ENCODE results near the gene EPS8L2.
A peak's percentile ranks its signal among the peaks of the same experiment; 100 is the strongest.

Gene EPS8L2

DNA sequence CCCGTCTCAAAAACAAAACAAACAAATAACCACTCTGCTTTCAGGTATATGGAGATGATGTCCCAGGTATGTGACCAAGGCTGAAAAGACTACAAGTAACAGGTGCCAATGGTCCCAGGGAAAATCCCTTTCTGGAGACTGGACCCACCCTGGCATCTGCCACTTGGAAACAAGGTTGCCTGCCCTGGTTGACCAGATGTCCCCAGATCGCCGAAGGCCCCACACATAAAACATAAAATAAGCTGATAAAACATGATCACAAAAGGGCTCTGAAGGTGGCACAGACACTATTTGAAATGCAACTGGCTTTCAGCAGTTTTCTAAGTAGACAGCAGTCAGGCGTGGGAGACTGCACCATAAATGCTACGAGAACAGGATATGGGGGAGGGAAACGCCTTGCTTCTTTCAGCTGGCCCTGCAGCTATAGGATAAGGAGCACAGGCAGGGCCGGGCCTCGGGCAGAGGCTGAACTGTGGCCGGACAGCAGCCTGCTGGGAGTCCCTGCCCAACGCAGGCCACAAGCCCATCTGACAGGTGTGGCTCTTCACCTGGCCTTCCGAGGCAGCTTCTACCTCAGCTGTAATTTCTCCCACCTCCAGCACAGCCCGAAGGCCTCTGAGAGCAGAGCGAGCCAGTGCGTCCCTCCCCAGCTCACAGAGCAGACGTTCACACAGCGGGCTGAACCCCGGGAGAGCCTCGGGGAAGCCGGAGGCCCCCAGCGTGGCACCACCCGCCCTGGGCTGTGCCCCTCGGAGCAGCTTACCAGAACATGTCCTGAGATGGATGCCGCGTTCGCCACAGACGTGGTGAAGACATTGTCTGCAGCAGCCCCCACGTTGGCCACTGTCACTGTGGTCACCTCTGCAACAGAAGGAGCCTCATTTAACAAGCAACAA is 15.0 kb upstream of the EPS8L2 start:
- no peak for DNase-seq

DNA sequence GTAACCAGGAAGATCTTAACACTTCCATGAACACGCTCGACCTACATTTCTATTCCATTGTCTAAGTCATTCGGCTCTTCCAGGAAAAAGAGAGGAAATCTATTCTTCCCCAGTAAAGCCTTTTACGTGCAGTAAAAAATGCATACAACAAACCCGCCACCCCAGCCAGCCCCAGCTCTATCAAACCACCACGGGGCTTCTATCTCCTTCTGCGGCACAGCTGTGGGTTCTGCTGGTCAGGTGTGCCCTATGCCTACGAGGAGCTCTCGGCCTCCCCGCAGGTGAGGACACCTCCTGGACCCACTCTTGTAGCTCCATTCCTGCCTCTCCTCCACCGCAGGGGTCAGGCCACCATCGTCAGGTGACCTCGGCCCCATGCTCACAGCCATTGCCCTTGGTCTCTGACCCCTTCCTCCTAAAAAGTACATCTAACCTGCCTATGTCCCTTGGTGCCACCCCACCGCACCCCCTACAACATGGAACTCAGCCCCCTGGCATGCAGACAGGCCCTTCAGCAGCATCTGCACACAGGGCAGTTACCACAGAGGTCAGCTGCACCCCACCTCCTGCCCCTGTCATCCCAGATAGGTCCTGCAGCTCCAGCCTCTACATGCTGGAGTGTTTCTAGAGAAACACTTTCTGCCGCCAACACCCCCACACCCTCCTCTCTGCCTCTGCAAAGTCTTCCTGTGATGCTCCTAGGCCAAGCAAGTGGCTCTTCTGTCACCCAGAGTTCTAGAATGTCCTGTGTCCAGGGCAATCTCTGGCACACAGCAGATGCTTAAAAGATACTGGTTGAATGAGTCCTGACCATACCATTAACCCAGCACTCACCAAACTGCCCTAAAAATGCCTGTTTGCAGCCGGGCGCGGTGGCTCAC is 14.1 kb upstream of the EPS8L2 start:
- no peak for DNase-seq

DNA sequence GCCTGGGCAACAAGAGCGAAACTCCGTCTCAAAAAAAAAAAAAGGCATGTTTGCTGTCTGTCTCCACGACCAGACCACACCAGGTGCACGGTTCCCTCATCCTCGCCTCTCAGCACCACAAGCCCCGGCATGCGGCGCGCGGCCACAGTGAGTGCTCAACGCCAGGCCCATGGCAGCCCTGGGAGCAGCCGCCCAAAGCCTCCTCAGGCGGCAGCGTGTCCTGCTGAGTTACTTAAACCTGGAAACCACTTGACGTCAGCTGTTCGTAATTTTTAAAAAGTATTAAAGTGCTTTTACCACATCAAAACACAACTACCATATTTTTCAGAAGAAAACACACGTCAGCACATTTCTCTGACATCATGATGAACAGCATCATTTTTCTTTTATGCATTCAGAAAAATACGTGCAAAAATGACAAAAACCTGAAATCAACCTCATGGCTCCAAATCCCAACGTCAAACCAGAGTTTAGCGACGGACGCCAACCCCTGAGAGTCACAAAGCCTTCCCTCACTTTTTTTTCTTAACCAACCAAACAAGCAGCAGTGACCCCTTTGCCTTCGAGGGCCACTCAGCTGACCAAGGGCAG is 13.1 kb upstream of the EPS8L2 start:
- DNase-seq = no peak

DNA sequence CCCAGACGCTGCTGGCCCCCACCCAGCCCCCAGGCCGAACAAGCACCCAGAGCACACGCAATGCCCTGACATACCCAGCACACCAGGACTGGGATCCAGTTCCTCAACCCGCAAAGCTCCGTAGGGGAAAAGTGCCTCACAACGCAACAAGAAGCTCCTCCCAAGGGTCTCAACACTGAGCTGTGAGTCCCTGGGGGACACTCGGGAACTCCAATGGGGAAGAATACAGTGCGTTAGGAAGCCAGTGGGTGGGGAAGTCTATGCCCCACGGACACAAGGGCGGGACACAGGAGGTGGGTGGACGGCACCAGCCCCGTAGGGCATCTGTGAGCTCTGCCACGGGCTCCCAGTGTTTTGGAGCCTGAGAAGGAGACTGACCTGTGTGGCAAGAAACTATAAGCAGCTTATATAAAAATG is 12.6 kb upstream of the EPS8L2 start:
- DNase-seq = no peak

DNA sequence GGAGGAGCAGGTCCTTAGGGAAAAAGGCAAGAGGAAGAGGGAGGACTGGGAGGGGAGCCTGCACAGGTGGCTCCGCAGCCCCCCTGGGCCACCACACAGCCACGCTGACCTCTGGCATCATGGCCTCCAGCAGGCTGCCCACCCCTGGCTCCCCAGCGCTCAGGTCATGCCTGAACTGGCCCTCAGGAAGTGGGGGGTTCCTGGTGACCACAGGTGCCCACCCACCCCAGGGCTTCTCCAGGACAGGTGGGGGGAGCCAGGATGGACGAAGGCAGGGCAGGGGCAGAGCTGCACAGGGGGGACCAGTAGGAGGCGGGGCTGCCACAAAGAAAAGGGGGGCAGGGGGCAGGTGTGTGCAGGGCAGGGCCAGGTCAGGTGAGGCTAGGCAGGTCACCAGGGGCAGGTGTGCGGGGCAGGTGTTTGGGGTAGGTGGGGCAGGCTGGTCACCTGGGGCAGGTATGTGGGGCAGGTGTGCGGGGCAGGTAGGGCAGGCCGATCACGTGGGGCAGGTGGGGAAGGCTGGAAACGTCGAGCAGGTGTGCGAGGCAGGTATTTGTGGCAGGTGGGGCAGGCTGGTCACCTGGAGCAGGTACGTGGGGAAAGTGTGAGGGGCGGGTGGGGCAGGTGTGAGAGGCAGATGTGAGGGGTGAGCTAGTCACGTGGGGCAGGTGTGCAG is 12.0 kb upstream of the EPS8L2 start:
- DNase-seq = no peak

DNA sequence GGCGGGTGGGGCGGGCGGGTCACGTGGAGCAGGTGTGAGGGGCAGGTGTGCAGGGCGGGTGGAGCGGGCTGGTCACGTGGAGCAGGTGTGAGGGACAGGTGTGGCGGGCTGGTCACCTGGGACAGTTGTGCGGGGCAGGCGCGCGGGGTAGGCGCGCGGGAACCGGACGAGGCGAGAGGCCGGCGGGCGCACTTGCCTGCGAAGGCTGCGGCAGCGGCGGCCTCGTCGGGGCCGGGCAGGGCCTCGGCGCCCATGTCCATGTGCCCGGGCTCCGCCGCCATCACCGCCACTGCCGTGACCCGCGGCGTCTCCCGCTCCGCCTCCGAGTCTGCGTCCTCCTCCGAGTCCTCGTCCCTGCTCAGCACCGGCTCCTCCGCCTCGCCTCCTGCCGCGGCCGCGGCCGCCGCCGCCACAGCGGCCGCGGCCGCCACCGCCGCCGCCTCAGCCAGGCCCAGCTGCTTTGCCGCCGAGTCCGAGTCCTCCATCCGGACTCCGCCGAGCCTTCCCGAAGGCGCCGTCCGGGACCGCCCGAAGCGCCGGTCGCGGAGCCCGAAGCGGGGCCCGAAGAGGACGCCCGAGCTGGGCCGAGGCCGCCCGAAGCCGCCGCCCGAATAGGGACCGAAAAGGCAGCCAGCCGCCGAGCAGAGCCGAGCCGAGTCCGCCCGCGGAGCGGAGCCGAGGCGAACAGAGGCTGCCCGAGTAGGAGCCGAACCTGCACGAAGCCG is 11.3 kb upstream of the EPS8L2 start, which contains the start of gene DEAF1:
Gene DEAF1, minus strand, starts transcription at position 660 of the 725 bp plus-strand sequence. Its CDS starts 175 bp downstream, at position 485.
- DNase-seq = peak; percentile 96

DNA sequence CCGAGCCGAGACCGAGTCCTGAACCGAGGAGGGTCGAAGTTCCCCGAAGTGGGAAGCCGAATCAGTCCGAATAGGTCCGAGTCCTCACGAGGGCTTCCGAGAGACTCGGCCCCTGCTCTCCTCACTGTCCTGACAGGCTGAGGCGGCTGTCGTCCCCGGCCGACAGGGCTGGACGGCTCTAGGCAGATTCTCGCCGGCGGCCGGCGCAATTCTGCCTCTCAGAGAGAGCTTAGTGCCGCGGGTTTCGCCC is 10.8 kb upstream of the EPS8L2 start:
- DNase-seq = no peak

DNA sequence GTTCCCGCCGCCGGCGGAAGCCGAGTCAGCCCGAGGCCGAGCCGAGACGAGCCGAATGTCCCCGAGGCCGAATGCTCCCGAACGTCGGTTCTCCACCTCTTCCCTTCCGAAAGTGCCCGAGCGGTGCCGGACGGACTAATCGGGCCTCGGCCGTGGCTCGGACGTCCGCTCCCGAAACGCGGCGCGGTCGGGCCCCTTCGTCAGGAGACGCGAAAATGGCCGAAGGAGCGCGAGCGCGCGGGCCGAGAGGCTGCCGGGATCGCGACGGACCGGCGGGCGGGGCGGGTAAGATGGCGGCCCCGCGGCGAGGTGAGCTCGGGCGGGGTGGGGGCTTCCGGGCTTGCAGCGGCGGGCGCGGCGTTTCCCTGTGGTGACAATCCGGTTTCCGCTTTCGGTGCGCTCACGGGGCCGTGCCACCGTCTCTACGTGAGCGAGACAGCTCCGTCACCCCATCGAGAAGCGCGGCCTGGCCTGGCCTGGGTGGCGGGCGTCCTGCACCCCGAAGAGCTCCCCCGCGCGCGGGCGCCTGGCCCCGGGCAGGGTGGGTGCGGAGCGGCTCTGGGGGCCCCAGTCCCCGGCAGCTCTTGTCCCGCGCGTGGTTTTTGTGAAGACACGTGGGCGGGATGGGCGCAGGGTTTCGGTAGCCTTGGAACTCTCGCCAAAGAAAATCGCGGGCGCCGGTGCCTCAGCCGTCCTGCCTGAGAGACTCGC is 10.3 kb upstream of the EPS8L2 start, which contains the start of gene TMEM80:
Gene TMEM80, plus strand, starts transcription at position 279 of the 711 bp plus-strand sequence. Its CDS starts 12 bp downstream, at position 291.
- peak; percentile 91 for DNase-seq

DNA sequence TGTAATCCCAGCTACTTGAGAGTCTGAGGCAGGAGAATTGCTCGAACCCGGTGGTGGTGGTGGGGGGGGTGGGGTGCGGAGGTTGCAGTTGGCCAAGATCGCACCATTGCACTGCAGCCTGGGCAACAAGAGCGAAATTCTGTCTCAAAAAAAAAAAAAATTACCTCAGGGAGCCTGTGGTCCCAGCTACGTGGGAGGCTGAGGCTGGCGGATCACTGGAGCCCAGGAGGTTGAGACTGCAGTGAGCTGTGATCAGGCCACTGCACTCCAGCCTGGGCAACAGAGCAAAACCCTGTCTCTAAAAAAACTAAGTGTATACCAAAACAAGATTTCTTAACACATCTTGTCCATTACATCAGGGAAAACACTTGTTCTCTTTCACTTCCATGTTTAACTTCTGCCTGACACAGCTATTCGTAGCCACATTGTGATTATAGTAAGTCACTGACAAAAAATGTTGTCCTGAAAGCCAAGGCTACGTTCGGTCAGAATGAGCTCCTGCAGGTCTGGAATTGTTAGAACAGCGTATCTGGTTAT is 9.0 kb upstream of the EPS8L2 start:
- DNase-seq = peak; percentile 84

DNA sequence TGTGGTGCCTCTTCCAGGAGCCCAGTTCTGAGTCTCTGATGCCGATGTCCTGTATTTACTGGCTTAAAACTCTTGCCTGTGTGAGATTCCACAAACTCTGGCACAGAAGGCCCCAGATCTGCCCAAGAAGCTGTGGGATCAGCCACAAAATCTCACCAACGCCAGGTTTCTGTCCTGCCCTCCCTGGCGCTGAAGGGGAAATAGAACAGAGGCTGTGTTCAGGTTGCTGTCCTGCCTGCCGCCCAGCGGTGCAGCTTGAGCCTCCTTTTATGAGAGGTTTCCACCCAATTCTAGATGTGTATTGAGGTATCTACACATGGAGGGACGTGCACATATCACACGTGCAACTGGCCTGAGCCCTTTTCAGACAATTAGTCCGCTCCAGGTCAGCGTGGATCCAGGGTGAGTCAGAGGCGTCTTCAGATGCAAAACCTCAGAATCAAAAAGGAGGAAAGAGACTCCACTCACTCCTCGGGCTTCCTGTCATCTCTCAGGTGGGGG is 8.2 kb upstream of the EPS8L2 start:
- peak; percentile 58 for DNase-seq

DNA sequence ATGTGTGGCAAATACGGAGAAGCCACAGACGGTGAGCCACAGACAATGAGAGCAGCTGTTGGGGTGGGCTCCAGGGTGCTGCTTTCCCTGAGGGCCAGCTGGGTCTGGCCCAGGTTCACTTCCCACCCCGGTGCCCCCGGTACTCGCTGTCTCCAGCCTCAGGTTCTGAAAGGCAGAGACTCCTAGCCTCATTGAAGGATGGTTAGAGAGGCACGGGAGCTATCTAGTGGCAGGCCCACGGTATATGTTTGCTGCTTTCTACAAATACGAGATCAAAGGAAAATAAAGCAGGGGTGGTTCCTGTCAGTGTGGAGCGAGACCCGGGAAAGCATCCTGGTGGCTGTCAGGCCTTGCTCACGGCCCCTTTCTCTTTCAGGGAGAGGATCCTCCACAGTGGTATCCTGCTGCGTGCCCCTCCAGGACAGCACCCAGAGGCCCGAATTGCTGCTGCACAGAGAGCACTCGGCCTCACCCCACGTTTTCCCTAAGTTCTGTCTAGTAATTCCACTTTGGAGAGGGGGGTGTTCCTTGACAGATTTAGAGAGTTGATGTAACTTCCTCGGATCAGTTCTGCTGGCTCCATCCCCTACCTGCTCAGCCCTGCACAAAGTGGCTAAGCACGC is 7.4 kb upstream of the EPS8L2 start:
- DNase-seq = no peak

DNA sequence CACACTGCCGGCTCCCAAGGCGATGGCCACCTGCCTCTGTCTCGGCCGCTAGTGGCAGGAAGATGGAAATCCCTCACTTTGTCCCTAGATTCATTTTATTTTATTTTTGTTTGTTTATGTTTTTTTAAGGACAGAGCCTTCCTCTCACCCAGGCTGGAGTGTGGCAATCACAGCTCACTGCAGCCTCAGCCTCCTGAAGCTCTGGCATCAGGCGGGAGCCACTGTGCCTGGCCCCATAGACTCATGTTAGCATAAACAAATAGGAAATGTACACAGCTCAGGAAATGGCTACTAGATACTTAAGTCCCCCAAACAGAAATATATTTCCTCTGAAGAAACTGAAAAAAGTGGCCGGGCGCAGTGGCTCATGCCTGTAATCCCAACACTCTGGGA is 6.9 kb upstream of the EPS8L2 start:
- no peak for DNase-seq

DNA sequence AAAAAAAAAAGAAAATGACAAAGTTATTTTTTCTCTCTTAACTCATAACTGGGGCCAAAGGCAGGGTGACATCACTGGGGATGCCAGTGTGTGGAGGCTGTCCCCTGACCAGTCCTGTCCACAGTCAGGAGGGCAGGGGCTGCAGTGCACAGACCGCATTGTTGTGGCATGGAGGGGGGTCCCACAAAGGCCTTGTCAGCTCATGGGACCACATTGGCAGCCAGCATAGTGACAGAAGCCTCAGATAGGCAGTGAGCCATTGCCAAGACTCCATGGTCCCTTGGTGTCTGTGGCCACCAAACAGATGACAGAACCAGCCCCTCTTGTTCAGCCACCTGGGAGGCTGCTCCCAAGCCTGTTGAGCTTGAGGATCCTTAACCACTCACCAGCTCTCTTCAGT is 6.3 kb upstream of the EPS8L2 start:
- no peak for DNase-seq

DNA sequence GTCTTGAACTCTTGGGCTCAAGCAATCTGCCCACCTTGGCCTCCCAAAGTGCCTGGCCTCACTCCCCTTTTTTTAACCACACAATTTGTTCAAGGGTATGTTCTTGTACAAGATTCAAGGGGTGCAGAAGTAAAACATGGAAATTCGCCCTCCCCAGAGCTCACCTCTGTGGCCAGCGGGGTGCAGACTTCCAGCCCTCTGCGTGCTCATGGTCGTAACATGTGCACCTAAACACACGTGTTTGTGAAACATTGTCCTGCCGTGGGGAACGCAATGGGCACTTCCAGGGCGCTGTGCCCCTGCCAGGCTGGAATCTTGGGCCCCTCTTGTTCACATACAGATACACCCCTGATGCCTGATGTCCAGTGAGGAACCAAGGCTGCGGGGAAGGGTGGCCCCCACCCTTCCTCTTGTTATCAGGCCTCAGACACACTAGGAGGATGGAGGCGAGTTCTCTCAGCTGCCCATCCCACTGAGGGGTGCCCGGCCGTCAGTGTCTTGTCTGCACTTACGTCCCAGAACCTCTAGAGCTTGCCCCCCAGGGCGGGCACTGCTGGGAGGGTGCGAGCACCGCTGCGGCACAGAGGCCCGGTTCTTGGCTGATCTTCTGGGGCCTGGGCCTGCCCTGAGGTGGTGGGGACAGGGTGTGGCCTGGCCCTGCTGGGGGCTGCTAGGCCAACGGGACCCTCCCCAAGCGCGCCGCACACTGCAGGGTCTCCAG is 4.1 kb upstream of the EPS8L2 start:
- no peak for DNase-seq

DNA sequence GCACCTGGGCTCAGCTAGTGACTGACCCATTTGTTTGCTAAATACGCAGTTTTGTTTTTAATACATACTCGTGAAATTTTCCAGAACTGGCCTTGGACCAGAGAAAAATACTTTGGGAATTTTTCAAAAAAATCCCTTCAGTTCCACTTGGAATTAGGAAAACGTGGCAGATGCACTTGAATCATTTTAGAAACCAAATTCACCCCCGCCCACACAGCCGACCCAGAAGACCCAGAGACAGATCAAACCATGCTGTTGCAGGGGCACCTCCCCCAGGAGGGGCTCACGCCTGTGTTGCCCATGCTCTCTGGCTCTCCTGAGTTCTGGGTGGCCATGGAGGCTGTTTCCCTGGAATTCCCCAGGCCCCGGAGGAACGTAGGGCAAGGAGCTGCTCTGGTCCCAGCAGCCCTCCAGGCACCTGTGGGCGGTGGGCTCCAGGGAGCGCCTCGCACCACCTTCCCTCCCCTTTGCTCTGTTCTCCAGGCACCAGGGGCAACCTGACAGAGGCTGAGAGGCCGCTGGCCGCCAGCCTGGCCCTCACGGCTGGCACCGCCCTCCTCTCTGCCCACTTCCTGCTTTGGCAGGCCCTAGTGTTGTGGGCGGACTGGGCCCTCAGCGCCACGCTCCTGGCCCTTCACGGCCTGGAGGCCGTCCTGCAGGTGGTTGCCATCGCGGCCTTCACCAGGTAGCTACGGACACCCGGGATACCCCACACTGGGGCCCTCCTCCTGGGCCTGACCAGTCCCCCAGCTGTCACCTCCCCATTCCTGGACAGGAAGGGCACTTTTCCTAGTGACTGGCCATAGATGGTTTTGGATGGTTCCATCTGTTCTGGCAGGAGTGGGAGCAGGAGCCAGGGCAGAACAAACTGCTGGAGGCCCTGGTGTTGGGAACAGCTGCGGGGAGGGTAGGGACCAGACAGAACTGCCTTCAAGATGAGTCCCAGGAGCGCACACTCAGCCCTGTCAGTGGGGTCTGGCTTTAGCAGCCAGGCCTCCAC is 3.3 kb upstream of the EPS8L2 start:
- peak; percentile 63 for DNase-seq

DNA sequence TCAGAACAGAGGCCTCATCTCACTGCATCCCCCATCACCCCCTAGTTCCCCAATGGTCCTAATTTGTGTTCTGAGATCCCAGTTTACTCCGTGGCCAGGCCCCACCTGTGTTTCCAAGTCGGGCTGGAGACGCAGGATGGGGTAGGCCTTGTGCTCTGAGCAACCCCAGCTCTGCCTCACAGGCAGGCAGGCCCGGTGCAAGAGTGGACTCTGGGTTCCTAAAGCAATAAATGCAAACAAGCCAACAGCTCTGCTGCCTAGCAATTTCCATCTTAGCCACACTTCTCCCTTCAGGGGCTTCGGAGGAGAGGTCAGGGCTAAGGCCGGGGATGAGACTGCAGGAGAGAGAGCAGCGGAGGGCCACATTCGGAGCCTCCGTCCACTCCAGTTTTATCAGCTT is 2.5 kb upstream of the EPS8L2 start:
- no peak for DNase-seq

DNA sequence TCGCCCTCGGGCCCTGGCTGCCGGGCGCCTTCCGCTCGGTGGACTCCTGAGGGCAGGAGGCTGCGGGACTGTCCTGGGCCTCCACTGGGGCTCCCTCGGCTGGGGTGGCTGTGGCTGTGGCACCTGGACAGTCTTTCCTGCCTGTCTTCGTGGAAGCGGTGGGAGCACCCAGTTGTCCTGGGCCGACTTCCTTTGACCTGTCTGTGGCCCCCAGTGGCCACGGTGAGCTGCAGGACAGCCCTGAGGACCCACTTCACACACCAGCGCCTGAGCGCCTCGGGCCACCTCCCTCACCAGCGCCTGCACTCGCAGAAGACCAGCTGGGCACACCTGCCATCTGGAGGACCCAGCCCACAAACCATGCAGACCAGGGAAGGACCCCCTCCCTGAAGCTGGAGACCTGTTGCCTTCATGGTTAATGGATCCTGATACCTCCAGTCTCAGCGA is 1.8 kb upstream of the EPS8L2 start:
- no peak for DNase-seq
